Measurements from ENCODE around the gene MAOB.

GRCh38 chrX:43728002-43728401 lies 154.2 kb downstream of the MAOB start:
- no peak for TF ChIP-seq CTCF (IDR thresholded peaks at IDR 0.05)
- no peak for TF ChIP-seq ZFX (IDR thresholded peaks at IDR 0.05; ENCODE audit: borderline replicate concordance)
